ENCODE measurements around the gene ZCCHC2. TPM values are rescaled to one million over a fixed set of nuclear protein-coding genes. Genes with fewer than 3 reads are reported as not detected.

The ZCCHC2 gene
- total and polyA plus RNA-seq, 2 of the 8 experiments (the other 6 are each of a cell fraction or from before 2014, with no cell fraction given): 13.5 to 18.6 TPM

DNA sequence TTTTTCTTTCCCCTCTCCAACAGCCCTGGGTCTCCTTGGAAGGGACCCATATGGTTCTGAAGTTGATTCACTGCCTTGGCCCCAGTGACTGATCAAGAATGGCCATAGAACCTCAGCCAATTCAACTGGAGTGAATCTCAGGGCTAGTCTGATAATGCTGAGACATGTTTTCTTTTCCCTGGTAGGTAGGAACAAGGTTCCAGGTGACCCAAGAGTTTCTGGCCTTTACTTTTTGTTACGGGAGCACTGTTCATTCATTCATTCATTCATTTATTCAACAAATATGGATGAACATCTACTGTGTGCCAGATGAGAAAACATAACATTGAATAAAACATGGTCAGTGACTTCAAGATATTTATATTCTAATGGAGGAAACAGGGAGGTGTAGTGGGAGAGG lies 3.1 kb upstream of the ZCCHC2 start (continued):
- TF ChIP-seq JUND (IDR thresholded peaks at IDR 0.05; ENCODE audit: low read length) (no peak), GTF2F1 (IDR thresholded peaks at IDR 0.05; ENCODE audit: borderline replicate concordance, low read depth, low read length) (no peak), KDM1A (IDR thresholded peaks at IDR 0.05; ENCODE audit: borderline replicate concordance, low read length) (no peak), JUN (IDR thresholded peaks at IDR 0.05; ENCODE audit: low read depth, low read length) (no peak), BCL11A (IDR thresholded peaks at IDR 0.05; ENCODE audit: low read depth in 2 of 2, low read length in 2 of 2) (no peak)
